ENCODE data around the gene C3AR1.
A peak's percentile ranks its signal among the peaks of the same experiment; 100 is the strongest.

DNA sequence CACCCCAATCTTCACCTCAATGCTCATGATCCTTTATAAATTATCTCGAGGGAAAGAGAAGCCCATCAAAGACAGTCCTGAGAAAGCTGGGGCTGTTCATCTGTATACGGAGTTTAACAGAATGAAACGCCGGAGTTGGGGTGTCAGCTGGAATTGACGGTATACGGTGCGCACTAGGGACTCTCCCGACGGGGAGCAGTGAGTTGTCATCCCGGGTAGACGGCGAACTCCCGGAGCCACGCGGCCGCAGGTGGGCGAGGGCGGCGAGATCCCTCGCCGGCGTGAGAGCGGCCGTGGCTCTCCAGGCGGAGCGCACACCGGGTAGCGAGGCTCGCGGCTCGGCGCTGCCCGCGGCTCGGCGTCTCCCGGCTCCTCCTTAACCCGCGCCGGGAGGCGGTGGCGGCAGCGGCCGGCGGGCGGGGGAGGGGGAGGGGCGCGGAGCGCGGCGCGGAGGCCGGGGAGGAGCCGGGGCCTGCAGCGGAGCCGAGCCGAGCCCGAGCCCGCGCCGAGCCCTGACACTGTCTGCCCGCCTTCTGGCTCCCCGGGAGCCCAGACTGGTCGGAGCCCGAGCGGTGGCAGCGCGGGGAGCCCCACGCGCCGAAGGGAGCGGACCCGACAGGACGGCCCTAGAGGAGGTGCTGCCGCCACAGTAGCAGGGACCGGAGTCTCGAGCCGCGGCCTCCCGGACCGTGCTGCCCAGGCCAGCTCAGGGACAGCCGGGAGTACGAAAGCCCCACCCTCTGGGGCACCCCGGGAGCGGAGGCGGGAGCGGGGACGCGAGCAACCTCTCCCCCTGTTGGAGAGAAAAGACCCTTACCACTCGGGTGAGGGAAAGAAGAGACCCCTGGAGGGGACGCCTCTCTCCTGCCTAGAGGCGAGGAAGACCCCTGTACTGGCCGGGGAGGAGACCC is 33.7 kb downstream of the C3AR1 start, which contains the start of gene FOXJ2:
- TF ChIP-seq POLR2AphosphoS5 (IDR thresholded peaks at IDR 0.05; ENCODE audit: low read depth, low read length) (peak; percentile 36), SIN3A (IDR thresholded peaks at IDR 0.05; ENCODE audit: borderline replicate concordance, insufficient read depth, low read length) (no peak; the same call in 1 of the 2 replicates)
